Activated gamma-delta T cell (primary cell): ENCODE measurements around the gene SLC5A2.
"Not testable (repeated sequence)": the region's sequence is repeated elsewhere in the genome, so short reads cannot be mapped to it uniquely, and the experiment has no call there.

Source experiments
- DNase-seq: peaks from one replicate; lab custom pipeline; 2025; lab: John Stamatoyannopoulos, UW

Gene SLC5A2

GRCh38 chr16:31475946-31476302 is 7.0 kb upstream of the SLC5A2 start:
- DNase-seq = no peak

DNA sequence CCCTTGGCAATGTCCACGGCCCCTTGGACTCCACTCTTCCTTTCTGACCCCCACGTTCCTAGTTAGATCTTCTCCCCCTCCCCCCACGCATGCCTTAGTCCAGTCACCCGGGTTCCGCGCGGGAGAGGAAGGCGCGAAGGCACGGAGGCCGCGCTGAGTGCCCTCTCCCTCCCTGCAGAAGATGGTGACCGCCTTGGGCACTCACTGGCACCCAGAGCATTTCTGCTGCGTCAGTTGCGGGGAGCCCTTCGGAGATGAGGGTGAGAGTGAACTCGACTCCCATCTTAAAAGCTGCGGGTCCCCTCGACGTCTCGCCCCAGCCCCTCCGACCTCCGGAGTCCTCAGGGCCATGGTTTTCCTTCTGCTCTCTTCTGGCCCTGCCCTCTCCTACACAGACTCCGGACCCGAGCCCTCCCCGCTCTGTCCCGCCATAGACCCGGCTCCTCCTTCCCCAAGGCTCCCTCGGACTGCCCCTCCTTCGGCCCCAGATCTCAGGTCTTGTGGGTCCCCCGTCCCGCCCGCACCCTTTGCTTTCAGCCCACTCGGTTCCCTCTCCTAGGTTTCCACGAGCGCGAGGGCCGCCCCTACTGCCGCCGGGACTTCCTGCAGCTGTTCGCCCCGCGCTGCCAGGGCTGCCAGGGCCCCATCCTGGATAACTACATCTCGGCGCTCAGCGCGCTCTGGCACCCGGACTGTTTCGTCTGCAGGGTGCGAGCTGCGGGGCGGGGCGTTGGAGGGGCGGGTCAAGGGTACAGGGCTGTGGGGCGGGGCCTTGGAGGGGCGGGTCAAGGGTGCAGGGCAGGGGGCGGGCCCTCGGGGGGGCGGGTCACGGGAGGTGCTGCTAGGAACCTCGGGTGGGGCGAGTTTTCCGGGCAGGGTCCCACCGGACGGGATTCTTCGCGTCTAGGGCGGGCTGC is 6.4 kb upstream of the SLC5A2 start:
- DNase-seq = peak; percentile 71

GRCh38 chr16:31477220-31478216 is 5.4 kb upstream of the SLC5A2 start:
- DNase-seq = no peak

DNA sequence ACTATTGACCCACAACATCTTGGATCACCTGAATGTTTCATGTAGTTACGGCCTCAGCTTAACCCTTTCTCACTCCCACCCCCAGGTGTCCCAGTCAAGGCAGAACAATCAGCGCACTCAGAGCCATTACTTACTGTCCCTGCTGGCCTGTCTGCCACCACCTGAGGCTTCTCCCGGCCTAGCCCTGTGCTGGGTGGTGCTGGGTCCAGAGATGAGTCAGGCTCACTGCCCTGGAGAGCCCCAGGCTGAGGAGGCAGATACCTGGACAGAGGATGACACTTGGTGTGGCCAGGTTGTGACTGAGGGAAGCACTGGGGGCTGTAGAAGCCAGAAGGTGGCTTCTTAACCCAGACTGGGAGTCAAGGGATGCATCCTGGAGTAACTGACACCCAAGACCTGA is 4.0 kb upstream of the SLC5A2 start:
- no peak for DNase-seq

GRCh38 chr16:31479751-31480150 is 3.2 kb upstream of the SLC5A2 start:
- no peak for DNase-seq

DNA sequence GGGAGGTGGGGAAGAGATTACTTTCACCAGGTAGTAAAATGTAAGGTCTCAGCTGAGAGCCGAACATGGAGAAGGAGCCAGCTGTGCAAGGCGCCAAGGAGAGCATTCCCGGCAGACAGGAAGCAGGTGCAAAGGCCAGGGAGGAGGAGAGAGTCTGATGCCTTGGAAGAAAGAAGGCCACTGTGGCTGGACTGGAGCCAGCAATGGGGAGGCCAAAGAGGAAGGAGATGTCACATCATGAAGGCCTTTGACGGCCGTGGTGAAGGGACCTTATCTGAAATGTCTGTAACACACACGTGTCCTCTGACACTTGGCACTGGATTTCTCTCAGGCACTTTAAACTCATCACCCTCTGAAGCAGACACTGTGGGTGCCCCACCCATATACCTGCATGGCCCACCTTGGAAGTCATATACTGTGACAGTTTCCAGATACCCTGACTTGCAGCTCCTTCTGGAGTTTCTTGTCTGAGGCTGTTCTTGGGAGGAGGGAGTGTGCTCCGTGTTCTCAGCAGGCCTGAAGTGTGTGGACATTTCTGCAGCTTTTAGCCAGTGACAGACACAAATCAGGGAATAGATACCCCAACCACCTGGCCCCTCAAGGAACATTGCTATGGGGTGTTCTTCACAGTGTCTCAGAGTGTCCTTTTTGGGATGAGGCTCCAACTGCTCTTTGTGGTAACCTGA is 1.9 kb upstream of the SLC5A2 start:
- DNase-seq = no peak

- not testable (repeated sequence) for DNase-seq
These were observed 1.1 kb downstream of the SLC5A2 start for GRCh38 chr16:31484048-31484447.

DNA sequence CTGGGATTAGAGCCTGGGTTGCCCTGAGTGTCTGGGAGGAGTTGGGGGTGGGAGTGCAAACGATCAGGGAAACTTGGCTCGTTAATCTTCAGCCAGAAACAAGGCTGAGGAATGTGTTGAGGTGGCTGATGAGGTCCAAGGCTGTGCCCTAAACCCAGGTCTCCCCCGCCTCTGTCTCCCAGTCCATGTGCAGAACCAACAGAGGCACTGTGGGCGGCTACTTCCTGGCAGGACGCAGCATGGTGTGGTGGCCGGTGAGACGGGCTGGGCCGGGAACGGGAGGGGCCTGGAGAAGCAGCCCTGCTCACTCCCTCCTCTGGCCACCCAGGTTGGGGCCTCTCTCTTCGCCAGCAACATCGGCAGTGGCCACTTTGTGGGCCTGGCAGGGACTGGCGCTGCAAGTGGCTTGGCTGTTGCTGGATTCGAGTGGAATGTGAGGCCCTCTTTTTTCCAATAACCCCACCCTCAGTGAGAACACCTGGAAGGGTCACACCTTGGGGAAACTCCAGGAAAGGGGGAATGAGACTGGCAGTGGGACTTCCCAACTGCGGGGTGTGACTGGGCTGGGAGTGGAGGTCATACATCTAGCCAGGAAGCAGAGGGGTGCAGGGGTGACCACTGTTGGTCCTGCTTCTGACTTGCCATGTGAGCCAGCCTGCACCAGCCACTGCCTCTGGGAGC is 1.7 kb downstream of the SLC5A2 start:
- DNase-seq = no peak

- DNase-seq = no peak
These were observed 2.6 kb downstream of the SLC5A2 start for GRCh38 chr16:31485571-31485970.

DNA sequence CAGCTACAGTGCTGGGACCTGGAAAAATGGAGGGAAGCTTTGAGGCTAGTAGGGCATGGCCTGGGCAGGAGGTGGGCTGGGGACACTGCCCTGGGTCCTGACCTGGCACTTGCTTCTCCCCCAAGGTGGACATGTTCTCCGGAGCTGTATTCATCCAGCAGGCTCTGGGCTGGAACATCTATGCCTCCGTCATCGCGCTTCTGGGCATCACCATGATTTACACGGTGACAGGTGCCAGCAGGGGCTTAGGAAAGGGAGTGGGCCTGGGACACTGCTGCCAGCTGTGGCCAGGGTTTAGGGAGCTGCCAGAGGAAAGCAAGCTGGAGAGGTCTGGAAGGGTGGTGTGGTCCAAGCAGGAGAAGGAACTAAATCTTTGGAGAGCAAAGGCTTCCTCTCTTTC is 3.1 kb downstream of the SLC5A2 start:
- DNase-seq = no peak

GRCh38 chr16:31487071-31487719 is 4.3 kb downstream of the SLC5A2 start:
- no peak for DNase-seq

DNA sequence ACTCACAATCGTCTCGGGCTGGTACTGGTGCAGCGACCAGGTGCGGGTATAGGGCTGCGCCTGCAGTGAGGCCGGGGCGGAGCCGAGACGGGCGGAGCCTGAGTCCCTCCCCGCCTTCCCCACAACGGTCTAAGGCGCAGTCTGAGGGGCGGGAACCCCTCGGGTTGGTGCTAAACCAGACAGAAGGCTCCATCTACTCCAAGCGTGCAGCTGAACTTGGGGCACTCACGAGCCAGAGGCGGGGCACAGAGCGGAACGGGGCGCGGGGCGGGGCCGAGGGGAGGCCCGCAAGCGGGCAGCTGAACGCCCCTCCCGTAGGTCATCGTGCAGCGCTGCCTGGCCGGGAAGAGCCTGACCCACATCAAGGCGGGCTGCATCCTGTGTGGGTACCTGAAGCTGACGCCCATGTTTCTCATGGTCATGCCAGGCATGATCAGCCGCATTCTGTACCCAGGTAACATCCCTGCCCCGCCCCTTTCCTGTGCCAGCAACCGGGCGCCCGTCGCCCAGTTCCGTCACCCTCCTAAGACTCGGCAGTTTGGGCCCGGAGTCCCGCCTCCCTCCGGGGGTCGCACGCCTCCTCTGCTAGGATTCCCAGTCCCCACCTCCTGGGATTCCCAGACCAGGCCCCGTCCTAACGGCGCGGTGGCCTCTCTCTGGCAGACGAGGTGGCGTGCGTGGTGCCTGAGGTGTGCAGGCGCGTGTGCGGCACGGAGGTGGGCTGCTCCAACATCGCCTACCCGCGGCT is 5.0 kb downstream of the SLC5A2 start:
- peak; percentile 49 for DNase-seq

DNA sequence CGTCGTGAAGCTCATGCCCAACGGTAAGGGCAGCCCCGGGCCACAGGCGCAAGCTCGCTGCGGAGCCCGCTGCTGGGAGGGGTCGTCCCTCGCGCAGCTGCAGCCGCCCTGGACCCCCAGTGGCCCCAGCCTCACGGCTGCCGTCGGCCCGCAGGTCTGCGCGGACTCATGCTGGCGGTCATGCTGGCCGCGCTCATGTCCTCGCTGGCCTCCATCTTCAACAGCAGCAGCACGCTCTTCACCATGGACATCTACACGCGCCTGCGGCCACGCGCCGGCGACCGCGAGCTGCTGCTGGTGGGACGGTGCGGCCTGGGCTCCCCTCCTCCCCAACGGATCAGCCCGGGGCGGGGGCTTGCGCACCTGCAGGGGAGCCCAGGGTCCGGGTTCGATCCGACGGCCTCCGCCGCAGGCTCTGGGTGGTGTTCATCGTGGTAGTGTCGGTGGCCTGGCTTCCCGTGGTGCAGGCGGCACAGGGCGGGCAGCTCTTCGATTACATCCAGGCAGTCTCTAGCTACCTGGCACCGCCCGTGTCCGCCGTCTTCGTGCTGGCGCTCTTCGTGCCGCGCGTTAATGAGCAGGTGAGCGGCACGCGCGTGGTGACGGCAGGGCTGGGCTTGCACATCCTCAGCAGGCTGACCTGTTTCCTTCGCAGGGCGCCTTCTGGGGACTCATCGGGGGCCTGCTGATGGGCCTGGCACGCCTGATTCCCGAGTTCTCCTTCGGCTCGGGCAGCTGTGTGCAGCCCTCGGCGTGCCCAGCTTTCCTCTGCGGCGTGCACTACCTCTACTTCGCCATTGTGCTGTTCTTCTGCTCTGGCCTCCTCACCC is 5.8 kb downstream of the SLC5A2 start:
- DNase-seq = no peak

DNA sequence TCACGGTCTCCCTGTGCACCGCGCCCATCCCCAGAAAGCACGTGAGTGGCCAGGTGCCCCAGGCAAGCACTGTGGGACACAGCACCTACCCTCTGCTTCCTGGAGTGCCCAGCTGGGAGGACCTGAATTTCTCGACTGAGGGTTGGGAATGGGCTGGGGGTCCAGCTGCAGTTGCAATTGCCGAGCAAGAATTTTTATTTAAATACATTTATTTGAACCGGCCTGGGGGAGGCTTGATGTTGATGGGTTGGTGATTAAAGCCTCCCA is 6.3 kb downstream of the SLC5A2 start:
- DNase-seq = no peak

DNA sequence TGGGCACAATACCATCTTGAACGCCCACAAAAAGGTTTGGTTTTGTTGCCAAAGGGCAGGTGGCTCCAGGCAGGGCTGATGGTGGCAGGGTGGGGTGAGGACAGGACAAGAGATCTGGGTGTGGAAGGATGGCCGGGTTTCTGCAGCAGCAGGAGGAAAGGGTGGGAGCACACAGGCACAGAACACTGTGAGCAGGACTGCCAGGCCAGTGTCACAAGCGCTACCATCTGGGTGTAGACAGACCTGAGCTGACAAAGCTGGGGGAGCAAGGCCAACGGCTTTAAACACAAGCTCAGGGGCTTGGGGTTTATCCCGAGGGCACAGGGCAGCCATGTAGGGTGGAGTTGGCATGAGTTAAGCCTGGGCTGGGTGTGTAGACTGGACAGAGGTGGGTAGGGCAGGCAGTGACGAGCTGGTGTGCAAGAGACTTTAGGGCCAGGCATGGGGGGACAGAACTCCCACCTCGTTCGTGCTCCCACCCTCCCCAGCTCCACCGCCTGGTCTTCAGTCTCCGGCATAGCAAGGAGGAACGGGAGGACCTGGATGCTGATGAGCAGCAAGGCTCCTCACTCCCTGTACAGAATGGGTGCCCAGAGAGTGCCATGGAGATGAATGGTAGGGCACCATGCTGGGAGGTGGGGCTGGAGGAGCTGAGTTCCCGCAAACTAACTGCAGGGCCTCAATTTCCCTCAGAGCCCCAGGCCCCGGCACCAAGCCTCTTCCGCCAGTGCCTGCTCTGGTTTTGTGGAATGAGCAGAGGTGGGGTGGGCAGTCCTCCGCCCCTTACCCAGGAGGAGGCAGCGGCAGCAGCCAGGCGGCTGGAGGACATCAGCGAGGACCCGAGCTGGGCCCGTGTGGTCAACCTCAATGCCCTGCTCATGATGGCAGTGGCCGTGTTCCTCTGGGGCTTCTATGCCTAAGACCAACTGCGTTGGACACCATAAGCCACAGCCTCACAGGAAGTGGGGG is 7.0 kb downstream of the SLC5A2 start:
- no peak for DNase-seq

- no peak for DNase-seq
These were observed 9.0 kb downstream of the SLC5A2 start for GRCh38 chr16:31491778-31492418.

DNA sequence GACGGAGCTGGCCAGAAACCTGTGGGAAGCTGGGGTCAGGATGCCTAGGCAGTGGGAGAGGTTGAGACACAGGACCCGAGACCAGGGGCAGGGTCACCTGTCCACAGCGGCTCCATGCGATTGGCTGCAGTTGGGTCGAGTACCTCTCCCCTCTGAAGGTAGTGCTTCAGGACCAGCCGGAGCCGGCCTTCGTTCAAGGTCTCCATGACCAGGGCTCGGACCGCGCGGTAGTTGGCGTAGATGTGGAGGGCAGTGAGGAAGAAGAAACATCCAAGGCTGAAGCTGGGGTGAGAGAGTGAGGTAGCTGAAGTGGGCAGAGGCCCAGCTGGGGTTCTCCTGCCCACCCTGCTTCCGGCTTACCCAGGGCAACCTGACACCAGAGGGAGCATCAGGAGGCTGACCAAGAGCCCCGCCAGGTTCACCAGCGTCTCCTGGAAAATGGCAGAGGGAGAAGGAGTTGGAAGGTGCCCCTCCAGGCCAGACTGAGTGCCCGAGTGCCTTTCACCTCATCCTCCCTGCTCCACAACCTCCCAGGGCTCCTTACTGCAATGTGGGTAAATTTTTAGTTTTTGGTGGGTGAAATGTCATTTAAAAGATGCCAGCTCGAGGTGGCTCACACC is 10.7 kb downstream of the SLC5A2 start:
- no peak for DNase-seq

DNA sequence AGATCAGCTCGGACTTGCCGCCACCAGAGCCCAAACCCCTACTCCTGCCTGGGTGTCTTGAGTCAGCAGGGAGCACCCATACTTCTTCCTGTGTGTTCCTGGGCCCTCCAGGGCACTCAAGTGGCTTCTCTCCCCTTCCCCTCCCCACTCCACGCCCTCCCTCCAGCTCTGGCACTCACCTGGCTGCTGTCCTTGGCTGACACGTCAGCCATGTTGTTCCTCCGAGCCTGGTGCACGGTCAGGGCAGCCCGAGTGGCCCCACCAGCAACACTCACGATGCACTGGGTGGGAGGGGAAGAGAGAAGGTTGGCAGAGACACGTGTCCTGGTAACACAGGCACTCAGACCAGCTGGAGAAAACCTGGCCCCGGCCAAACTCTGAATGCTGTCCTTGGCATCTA is 13.7 kb downstream of the SLC5A2 start:
- no peak for DNase-seq
